HCT116 (cell line): ENCODE results near the gene BBLN. TPM values are rescaled to one million over a fixed set of nuclear protein-coding genes. Genes with fewer than 3 reads are reported as not detected.

Experiments
- ATAC-seq: fragments of 200-7000 bp; cut with Tn5 transposase; 2 replicates; pipeline ENCODE4 v1.9.1; 2020; ENCODE audit warnings: mild to moderate bottlenecking, moderate library complexity
- BruUV-seq: library from RNA; stranded (reverse); fragments of 400-500 nt; replicated peaks from 2 replicates; lab custom pipeline; 2021; lab: Mats Ljungman, UMichigan
- CTCF ChIA-PET: fragments of 300-600 bp; sonication (Branson Sonifier 250); formaldehyde crosslinking; loops from one replicate; lab custom pipeline; 2021; ENCODE audit warnings: antibody characterized with exemption; lab: Charles Lee
- POLR2A ChIA-PET: fragments of 300-600, 350-600 bp; sonication (Branson Sonifier 250); formaldehyde crosslinking; loops from one replicate; lab custom pipeline; 2021; ENCODE audit warnings: antibody characterized with exemption; lab: Charles Lee
- RAD21 ChIA-PET, 2 experiments: fragments of 300-600 bp; sonication (Branson Sonifier 250); formaldehyde crosslinking; loops; one replicate each; lab custom pipeline; 2023; ENCODE audit warnings: low total read pairs in 2 of 2; ENCODE audit not compliant: uncharacterized antibody in 2 of 2, unreplicated experiment in 2 of 2, low non-redundant PET in 1 of 2; lab: Charles Lee
- DNase-seq: peaks from one replicate; pipeline ENCODE4 v3.0.0-alpha.2; 2010; ENCODE audit warnings: low read depth, low spot score
- H2AFZ ChIP-seq: fragments of 200-600 bp; shearing (Covaris generic), sonication (generic); 2 replicates; pipeline ENCODE4 v1.6.1; 2017; ENCODE audit warnings: low read depth, mixed run types, mixed read lengths, antibody characterized with exemption, low read length; ENCODE audit not compliant: poor library complexity, severe bottlenecking
- H3K27ac ChIP-seq: 2 replicates; pipeline ENCODE4 v1.5.1; 2012; ENCODE audit warnings: low read depth, low read length
- H3K27me3 ChIP-seq: fragments of 200-600 bp; sonication (generic); 2 replicates; pipeline ENCODE4 v1.6.1; 2016; ENCODE audit warnings: mixed run types, low read length, mixed read lengths; ENCODE audit not compliant: insufficient read depth
- H3K36me3 ChIP-seq, 2 experiments: fragments of 200-500 bp in 1 of 2; fragments of 200-600 bp in 1 of 2; sonication (Bioruptor generic) in 1 of 2; sonication (generic) in 1 of 2; 2 replicates each; pipeline versions ENCODE4 v1.5.1 to v1.6.1; 2014 to 2016; ENCODE audit warnings: low read length in 2 of 2, inconsistent platforms in 1 of 2, mixed read lengths in 1 of 2, mixed run types in 1 of 2; ENCODE audit not compliant: insufficient read depth in 2 of 2, control insufficient read depth in 1 of 2
- H3K4me1 ChIP-seq, 2 experiments: fragments of 200-600 bp in 1 of 2; sonication (generic) in 1 of 2; 2 replicates each; pipeline versions ENCODE4 v1.5.1 to v1.6.1; 2012 to 2017; ENCODE audit warnings: low read length in 2 of 2, inconsistent platforms in 1 of 2, mild to moderate bottlenecking in 1 of 2, mixed read lengths in 1 of 2, mixed run types in 1 of 2, moderate library complexity in 1 of 2; ENCODE audit not compliant: insufficient read depth in 2 of 2, control insufficient read depth in 1 of 2
- H3K4me2 ChIP-seq: fragments of 200-600 bp; sonication (generic); 2 replicates; pipeline ENCODE4 v1.6.1; 2017; ENCODE audit warnings: mixed run types, low read length, mixed read lengths
- H3K4me3 ChIP-seq, 2 experiments: fragments of 200-600 bp in 1 of 2; sonication (generic) in 1 of 2; replicated peaks in 1 of 2; 2 replicates each; pipeline ENCODE4 v1.5.1; 2011 to 2016; ENCODE audit warnings: low read length in 2 of 2, control low read depth in 1 of 2, low read depth in 1 of 2, mild to moderate bottlenecking in 1 of 2, mixed read lengths in 1 of 2, mixed run types in 1 of 2
- H3K79me2 ChIP-seq: fragments of 200-600 bp; sonication (generic); 2 replicates; pipeline ENCODE4 v1.6.1; 2017; ENCODE audit warnings: mild to moderate bottlenecking, mixed run types, low read length, moderate library complexity, mixed read lengths; ENCODE audit not compliant: insufficient read depth
- H3K9ac ChIP-seq: fragments of 200-600 bp; sonication (generic); 2 replicates; pipeline ENCODE4 v1.6.1; 2016; ENCODE audit warnings: low read length, mixed read lengths
- H3K9me2 ChIP-seq: fragments of 200-600 bp; sonication (generic), shearing (Covaris generic); 2 replicates; pipeline ENCODE4 v1.6.1; 2017; ENCODE audit warnings: mixed run types, mild to moderate bottlenecking, moderate library complexity; ENCODE audit not compliant: insufficient read depth
- H3K9me3 ChIP-seq, 2 experiments: fragments of 200-500 bp in 1 of 2; fragments of 200-600 bp in 1 of 2; sonication (Bioruptor generic) in 1 of 2; sonication (generic) in 1 of 2; 2 replicates each; pipeline ENCODE4 v1.6.1; 2014 to 2017; ENCODE audit warnings: low read length in 2 of 2, mixed read lengths in 2 of 2, inconsistent platforms in 1 of 2, low read depth in 1 of 2, mild to moderate bottlenecking in 1 of 2, mixed run types in 1 of 2, moderate library complexity in 1 of 2; ENCODE audit not compliant: control insufficient read depth in 1 of 2, insufficient read depth in 1 of 2
- H4K20me1 ChIP-seq: fragments of 200-600 bp; sonication (generic), shearing (Covaris generic); 2 replicates; pipeline ENCODE4 v1.6.1; 2017; ENCODE audit warnings: mixed run types, mild to moderate bottlenecking, moderate library complexity; ENCODE audit not compliant: insufficient read depth
- ATF3 ChIP-seq: IDR thresholded peaks from 2 replicates; pipeline ENCODE4 v1.6.1; 2012
- CBX3 ChIP-seq: IDR thresholded peaks from 2 replicates; pipeline ENCODE4 v1.6.1; 2012; ENCODE audit warnings: low read depth
- CEBPB ChIP-seq: IDR thresholded peaks from 2 replicates; pipeline ENCODE4 v1.6.1; 2012; ENCODE audit warnings: low read depth
- EGR1 ChIP-seq: IDR thresholded peaks from 2 replicates; pipeline ENCODE4 v1.6.1; 2012; ENCODE audit warnings: low read depth
- ELF1 ChIP-seq: IDR thresholded peaks from 2 replicates; pipeline ENCODE4 v1.6.1; 2012; ENCODE audit warnings: low read depth, borderline replicate concordance
- EZH2phosphoT487 ChIP-seq: fragments of 200-600 bp; IDR thresholded peaks from 2 replicates; pipeline ENCODE4 v1.6.1; 2018; ENCODE audit warnings: antibody characterized with exemption, borderline replicate concordance
- JUND ChIP-seq: IDR thresholded peaks from 2 replicates; pipeline ENCODE4 v1.6.1; 2012
- MAX ChIP-seq: IDR thresholded peaks from 2 replicates; pipeline ENCODE4 v1.6.1; 2012
- POLR2AphosphoS5 ChIP-seq: IDR thresholded peaks from 2 replicates; pipeline ENCODE4 v1.6.1; 2011; ENCODE audit warnings: mild to moderate bottlenecking, low read depth, low read length, moderate library complexity
- RAD21 ChIP-seq: IDR thresholded peaks from 2 replicates; pipeline ENCODE4 v1.6.1; 2012; ENCODE audit warnings: low read depth, mild to moderate bottlenecking
- SIN3A ChIP-seq: IDR thresholded peaks from 2 replicates; pipeline ENCODE4 v1.6.1; 2012; ENCODE audit warnings: low read depth
- SP1 ChIP-seq: IDR thresholded peaks from 2 replicates; pipeline ENCODE4 v1.6.1; 2012; ENCODE audit warnings: low read depth
- SRF ChIP-seq: IDR thresholded peaks from 2 replicates; pipeline ENCODE4 v1.6.1; 2012; ENCODE audit warnings: low read depth
- TCF7L2 ChIP-seq: IDR thresholded peaks from 2 replicates; pipeline ENCODE4 v1.7.0; 2011; ENCODE audit warnings: borderline replicate concordance, inconsistent platforms; ENCODE audit not compliant: insufficient read depth, insufficient read length; ENCODE audit errors: extremely low read depth
- intact Hi-C: fragments of 100-400 bp; cut with micrococcal nuclease; formaldehyde crosslinking; loops from 2 replicates; pipeline ENCODE4 v1.10.0; 2022
- total RNA-seq: library from RNA; stranded (reverse); gene quantifications from one replicate; pipeline ENCODE4 v1.2.1, GENCODE V29; 2021; ENCODE audit not compliant: unreplicated experiment
- TF ChIP-seq, protein P1 (sequence below): IDR thresholded peaks from 2 replicates; pipeline ENCODE4 v1.6.1; 2012; ENCODE audit warnings: low read depth

BBLN gene
- total RNA-seq, 1 experiment from 2014 or later, result 119 TPM

DNA sequence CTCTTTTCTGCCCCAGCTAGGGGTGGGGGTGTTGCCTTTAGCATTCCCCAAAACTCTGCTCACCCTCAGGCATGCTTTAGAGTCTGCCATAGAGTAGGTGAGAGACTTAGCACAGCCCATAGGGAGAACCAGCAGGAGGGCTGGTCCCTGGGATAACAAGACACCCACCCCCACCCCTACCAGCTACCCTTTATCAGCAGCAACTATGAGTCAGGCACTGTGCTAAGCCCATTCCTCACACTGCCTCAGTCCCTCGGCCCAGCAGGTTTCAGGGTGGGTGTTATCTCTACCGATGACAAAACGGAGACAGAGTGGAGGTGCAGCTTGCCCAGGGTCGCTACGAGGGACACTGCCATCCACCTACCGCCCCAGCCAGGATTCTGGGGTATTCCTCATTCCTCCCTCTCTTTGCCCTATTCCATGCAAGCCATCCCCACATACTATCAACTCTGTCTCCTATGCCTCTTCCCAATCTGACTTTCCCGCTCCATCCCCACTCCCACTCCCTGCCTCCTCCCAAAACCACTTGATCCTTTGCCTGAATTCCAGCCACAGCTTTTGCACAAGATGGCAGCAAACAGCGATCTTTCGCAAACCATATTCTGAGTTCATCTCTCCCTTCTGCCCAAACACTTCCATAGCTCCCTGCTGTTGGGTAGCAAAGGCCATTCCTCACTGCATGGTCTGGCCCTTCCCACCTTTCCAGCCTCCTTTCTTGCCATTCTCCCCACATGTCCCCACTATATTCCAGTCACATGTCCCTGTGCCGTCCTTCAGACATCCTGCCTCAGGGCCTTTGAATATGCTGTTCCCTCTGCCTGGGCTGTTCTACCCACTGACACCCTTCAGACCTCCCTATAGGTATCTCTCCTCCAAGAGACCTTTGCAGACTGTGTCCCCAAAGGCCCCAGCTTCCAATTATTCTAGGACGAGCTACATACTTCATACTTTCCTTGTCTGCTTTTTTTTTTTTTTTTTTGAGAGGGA lies 26.2 kb downstream of the BBLN start:
- no peak overlapping the region for H3K4me3 ChIP-seq
- no peaks in the 10 kb centered on the region for H3K27me3 ChIP-seq
- intact Hi-C loops, result no loop called here
- H3K9me2 ChIP-seq, result no peaks in the 10 kb centered on the region
- H3K27ac ChIP-seq, result no peak overlapping the region
- ChIA-PET POLR2A (interaction anchor here (1.4 kb wide), 1 partner anchor 11 kb away, joined by 4 read pairs; no protein-coding TSS in a partner anchor), RAD21 (no interaction called here), CTCF (no interaction called here)
- no peaks in the 10 kb centered on the region for H4K20me1 ChIP-seq
- peaks cover 8 to 16% of the 10 kb centered on the region in 2 experiments; a peak in 3 of 4 replicates for H3K36me3 ChIP-seq
- BruUV-seq, result no TSS peak
- DNase-seq (no peak), ATAC-seq (no peak)
- H3K4me1 ChIP-seq, result peaks cover 9 to 12% of the 10 kb centered on the region in 2 experiments; a peak in 3 of 4 replicates
- H3K9me3 ChIP-seq, result no peaks in the 10 kb centered on the region
- H3K4me2 ChIP-seq, result no peak overlapping the region
- peaks cover 20% of the 10 kb centered on the region for H3K79me2 ChIP-seq
- TF ChIP-seq MAX, result no peak
- TF ChIP-seq ATF3, result no peak
- TF ChIP-seq RAD21, result no peak
- no peak for TF ChIP-seq POLR2AphosphoS5
- TF ChIP-seq, protein P1, sequence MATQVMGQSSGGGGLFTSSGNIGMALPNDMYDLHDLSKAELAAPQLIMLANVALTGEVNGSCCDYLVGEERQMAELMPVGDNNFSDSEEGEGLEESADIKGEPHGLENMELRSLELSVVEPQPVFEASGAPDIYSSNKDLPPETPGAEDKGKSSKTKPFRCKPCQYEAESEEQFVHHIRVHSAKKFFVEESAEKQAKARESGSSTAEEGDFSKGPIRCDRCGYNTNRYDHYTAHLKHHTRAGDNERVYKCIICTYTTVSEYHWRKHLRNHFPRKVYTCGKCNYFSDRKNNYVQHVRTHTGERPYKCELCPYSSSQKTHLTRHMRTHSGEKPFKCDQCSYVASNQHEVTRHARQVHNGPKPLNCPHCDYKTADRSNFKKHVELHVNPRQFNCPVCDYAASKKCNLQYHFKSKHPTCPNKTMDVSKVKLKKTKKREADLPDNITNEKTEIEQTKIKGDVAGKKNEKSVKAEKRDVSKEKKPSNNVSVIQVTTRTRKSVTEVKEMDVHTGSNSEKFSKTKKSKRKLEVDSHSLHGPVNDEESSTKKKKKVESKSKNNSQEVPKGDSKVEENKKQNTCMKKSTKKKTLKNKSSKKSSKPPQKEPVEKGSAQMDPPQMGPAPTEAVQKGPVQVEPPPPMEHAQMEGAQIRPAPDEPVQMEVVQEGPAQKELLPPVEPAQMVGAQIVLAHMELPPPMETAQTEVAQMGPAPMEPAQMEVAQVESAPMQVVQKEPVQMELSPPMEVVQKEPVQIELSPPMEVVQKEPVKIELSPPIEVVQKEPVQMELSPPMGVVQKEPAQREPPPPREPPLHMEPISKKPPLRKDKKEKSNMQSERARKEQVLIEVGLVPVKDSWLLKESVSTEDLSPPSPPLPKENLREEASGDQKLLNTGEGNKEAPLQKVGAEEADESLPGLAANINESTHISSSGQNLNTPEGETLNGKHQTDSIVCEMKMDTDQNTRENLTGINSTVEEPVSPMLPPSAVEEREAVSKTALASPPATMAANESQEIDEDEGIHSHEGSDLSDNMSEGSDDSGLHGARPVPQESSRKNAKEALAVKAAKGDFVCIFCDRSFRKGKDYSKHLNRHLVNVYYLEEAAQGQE, result no peak
- no peak for TF ChIP-seq JUND
- no peak for TF ChIP-seq SIN3A
- no peak for TF ChIP-seq EZH2phosphoT487
- TF ChIP-seq SP1, result no peak
- TF ChIP-seq SRF, result no peak
- TF ChIP-seq EGR1, result no peak
- no peak for TF ChIP-seq CBX3
- no peak for TF ChIP-seq CEBPB
- TF ChIP-seq TCF7L2, result no peak
- TF ChIP-seq ELF1, result no peak
- H2AFZ ChIP-seq, result no peak overlapping the region
- H3K9ac ChIP-seq, result no peak overlapping the region
